Suprapubic skin (tissue), 4 donors: Measurements from ENCODE around the gene ADCY5. TPM values are rescaled to one million over a fixed set of nuclear protein-coding genes. Genes with fewer than 3 reads are reported as not detected.

Experiments
- DNase-seq, 2 donors: peaks; one replicate each; pipeline ENCODE4 v3.0.0-alpha.2; 2019; ENCODE audit warnings: low spot score in 2 of 2
- H3K27ac ChIP-seq: fragments of 200-600 bp; sonication (generic); one replicate; pipeline ENCODE4 v1.5.1; 2019
- H3K27me3 ChIP-seq: fragments of 200-600 bp; sonication (generic); one replicate; pipeline ENCODE4 v1.5.1; 2019
- H3K36me3 ChIP-seq: fragments of 200-600 bp; sonication (generic); one replicate; pipeline ENCODE4 v1.5.1; 2019
- H3K4me1 ChIP-seq: fragments of 200-600 bp; sonication (generic); one replicate; pipeline ENCODE4 v1.5.1; 2019
- H3K4me3 ChIP-seq: fragments of 200-600 bp; sonication (generic); one replicate; pipeline ENCODE4 v1.5.1; 2019; ENCODE audit warnings: mild to moderate bottlenecking
- H3K9me3 ChIP-seq: fragments of 200-600 bp; sonication (generic); one replicate; pipeline ENCODE4 v1.5.1; 2019
- CTCF ChIP-seq, 2 donors: fragments of 200-600 bp in 1 of 2; fragments of 450-650 bp in 1 of 2; sonication (generic) in 1 of 2; IDR thresholded peaks; one replicate each; pipeline ENCODE4 v1.5.1; 2016 to 2019; ENCODE audit warnings: antibody characterized with exemption in 2 of 2, mild to moderate bottlenecking in 1 of 2, moderate library complexity in 1 of 2
- EP300 ChIP-seq: sonication (generic); formaldehyde crosslinking; IDR thresholded peaks from one replicate; pipeline ENCODE4 v1.6.1; 2017; ENCODE audit warnings: antibody characterized with exemption
- POLR2A ChIP-seq, 2 donors: fragments of 450-650 bp; IDR thresholded peaks; one replicate each; pipeline ENCODE4 v1.6.1; 2017; ENCODE audit warnings: antibody characterized with exemption in 2 of 2, mild to moderate bottlenecking in 2 of 2, moderate library complexity in 2 of 2
- POLR2AphosphoS5 ChIP-seq, 3 donors: sonication (generic); formaldehyde crosslinking; IDR thresholded peaks; one replicate each; pipeline ENCODE4 v1.6.1; 2017; ENCODE audit warnings: antibody characterized with exemption in 3 of 3
- WGBS: methylation state at CpG from one replicate; pipeline ENCODE4 v1.1.5; 2018; 5-methylcytosine and 5-hydroxymethylcytosine counted together
- total RNA-seq, 4 donors: library from RNA; depleted of rRNA; stranded (reverse); fragments of >200 nt; gene quantifications; one replicate each; pipeline ENCODE4 v1.1.0, GENCODE V29; 2016

ADCY5 gene
- total RNA-seq, 4 donors from 2014 or later, result 1.4 to 4.9 (median 4.0) TPM

GRCh38 chr3:123481722-123482457 lies 33.0 kb upstream of the ADCY5 start:
- Histone ChIP-seq H3K27me3 (no peaks in the 10 kb centered on the region), H3K4me1 (no peaks in the 10 kb centered on the region), H3K4me3 (no peak overlapping the region), H3K27ac (no peak overlapping the region), H3K9me3 (no peaks in the 10 kb centered on the region), H3K36me3 (no peaks in the 10 kb centered on the region)
- DNase-seq, result peak in 1 of 2 donors; percentile 59
- 52% methylated on average over 12 of the region's 12 CpGs for WGBS
- TF ChIP-seq EP300, result no peak
- no peak for TF ChIP-seq POLR2A (IDR thresholded peaks at IDR 0.05)
- TF ChIP-seq POLR2AphosphoS5 (IDR thresholded peaks at IDR 0.05), result no peak
- TF ChIP-seq CTCF (IDR thresholded peaks at IDR 0.05), result no peak

GRCh38 chr3:123481071-123481470 lies 32.2 kb upstream of the ADCY5 start:
- no peak overlapping the region for H3K4me3 ChIP-seq
- no peaks in the 10 kb centered on the region for H3K27me3 ChIP-seq
- H3K36me3 ChIP-seq, result no peaks in the 10 kb centered on the region
- WGBS, result 59% methylated on average over 7 of the region's 7 CpGs
- peak in 1 of 2 donors; percentile 66 for DNase-seq
- TF ChIP-seq POLR2AphosphoS5 (IDR thresholded peaks at IDR 0.05), result no peak
- TF ChIP-seq EP300, result no peak
- no peak overlapping the region for H3K27ac ChIP-seq
- no peaks in the 10 kb centered on the region for H3K4me1 ChIP-seq
- no peaks in the 10 kb centered on the region for H3K9me3 ChIP-seq

- TF ChIP-seq EP300 (no peak), POLR2AphosphoS5 (IDR thresholded peaks at IDR 0.05) (no peak), POLR2A (IDR thresholded peaks at IDR 0.05) (no peak), CTCF (IDR thresholded peaks at IDR 0.05) (no peak)
- WGBS, result 78% methylated on average over 4 of the region's 4 CpGs
- Histone ChIP-seq H3K4me3 (no peak overlapping the region), H3K36me3 (no peaks in the 10 kb centered on the region), H3K27me3 (no peaks in the 10 kb centered on the region), H3K9me3 (no peaks in the 10 kb centered on the region), H3K4me1 (no peaks in the 10 kb centered on the region), H3K27ac (no peak overlapping the region)
- peak in 1 of 2 donors; percentile 67 for DNase-seq
Observed at GRCh38 chr3:123480428-123480827, 31.5 kb upstream of the ADCY5 start.

- Histone ChIP-seq H3K4me3 (no peak overlapping the region), H3K4me1 (no peaks in the 10 kb centered on the region), H3K27ac (no peak overlapping the region), H3K27me3 (no peaks in the 10 kb centered on the region), H3K9me3 (no peaks in the 10 kb centered on the region), H3K36me3 (no peaks in the 10 kb centered on the region)
- WGBS, result 87% methylated on average over 10 of the region's 10 CpGs
- TF ChIP-seq POLR2A (IDR thresholded peaks at IDR 0.05) (no peak), POLR2AphosphoS5 (IDR thresholded peaks at IDR 0.05) (no peak), EP300 (no peak), CTCF (IDR thresholded peaks at IDR 0.05) (no peak)
- DNase-seq, result peak in 1 of 2 donors; percentile 13
Observed at GRCh38 chr3:123479891-123480290, 31.0 kb upstream of the ADCY5 start.

- H3K4me3 ChIP-seq, result no peak overlapping the region
- no peak overlapping the region for H3K27ac ChIP-seq
- 20% methylated on average over 1 of the region's 2 CpGs for WGBS
- DNase-seq, result no peak
- no peaks in the 10 kb centered on the region for H3K4me1 ChIP-seq
- no peaks in the 10 kb centered on the region for H3K36me3 ChIP-seq
- H3K9me3 ChIP-seq, result no peaks in the 10 kb centered on the region
- TF ChIP-seq POLR2A (IDR thresholded peaks at IDR 0.05), result no peak
- TF ChIP-seq CTCF (IDR thresholded peaks at IDR 0.05), result no peak
- no peak for TF ChIP-seq POLR2AphosphoS5 (IDR thresholded peaks at IDR 0.05)
- TF ChIP-seq EP300, result no peak
- no peaks in the 10 kb centered on the region for H3K27me3 ChIP-seq
Observed at GRCh38 chr3:123478314-123478713, 29.4 kb upstream of the ADCY5 start.
